Measurements from ENCODE around the gene BLTP2.

Gene BLTP2

DNA sequence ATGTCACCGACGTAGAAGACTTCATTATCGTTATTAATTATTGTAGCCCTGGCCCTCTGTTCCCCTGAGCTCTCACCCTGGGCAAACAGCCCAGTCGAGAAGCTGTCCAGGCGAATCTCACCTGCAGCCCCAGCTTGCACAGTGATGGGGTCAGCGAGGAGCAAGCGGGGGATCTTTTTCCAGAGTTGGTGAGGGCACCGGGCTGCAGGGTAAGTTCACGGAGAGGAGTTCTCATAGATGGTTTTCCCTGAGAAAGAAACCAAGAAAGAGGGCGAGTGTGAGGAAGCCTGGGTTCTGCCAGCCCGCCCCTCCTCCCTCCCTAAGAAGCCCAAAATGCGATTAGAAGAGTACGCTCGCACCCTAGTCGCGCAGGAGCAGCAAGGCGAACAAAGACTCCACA, 46.6 kb downstream of the BLTP2 start:
- no peak for FAIRE-seq

GRCh38 chr17:28597606-28598383, 47.2 kb downstream of the BLTP2 start:
- no peak for FAIRE-seq

Measured in TTC549 (cell line).